ENCODE data around the gene BCAR1.
"Not testable (repeated sequence)": the region's sequence is repeated elsewhere in the genome, so short reads cannot be mapped to it uniquely, and the experiment has no call there.

DNA sequence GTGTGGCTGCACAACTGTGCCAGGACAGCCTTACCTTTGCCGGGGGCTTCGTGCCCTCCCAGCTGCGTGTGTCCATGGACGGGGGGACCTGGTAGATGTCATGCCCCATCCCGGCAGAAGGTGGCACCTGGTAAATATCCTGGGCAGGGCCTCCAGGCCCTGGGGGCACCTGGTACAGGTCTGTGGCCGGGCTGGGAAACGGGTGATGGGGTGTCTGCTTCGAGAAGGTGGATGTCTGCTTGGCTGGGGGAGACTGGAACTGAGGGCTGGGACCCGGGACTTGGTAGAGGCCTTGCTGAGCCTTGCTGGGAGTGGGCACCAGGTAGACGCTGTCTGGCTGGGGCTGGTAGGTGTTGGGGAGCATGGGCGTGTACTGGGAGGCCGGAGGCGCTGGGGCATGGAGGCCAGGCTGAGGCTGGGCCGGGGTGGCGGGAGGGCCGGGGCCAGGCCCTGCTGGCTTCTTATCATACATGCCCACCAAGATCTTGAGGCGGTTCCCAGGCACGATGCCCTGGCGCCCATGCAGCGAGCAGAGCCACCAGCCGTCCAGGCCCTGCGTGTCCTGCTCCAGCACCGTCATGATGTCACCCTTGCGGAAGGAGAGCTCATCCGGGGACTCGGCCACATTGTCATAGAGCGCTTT, 8.9 kb downstream of the BCAR1 start:
- TF ChIP-seq, protein P1, sequence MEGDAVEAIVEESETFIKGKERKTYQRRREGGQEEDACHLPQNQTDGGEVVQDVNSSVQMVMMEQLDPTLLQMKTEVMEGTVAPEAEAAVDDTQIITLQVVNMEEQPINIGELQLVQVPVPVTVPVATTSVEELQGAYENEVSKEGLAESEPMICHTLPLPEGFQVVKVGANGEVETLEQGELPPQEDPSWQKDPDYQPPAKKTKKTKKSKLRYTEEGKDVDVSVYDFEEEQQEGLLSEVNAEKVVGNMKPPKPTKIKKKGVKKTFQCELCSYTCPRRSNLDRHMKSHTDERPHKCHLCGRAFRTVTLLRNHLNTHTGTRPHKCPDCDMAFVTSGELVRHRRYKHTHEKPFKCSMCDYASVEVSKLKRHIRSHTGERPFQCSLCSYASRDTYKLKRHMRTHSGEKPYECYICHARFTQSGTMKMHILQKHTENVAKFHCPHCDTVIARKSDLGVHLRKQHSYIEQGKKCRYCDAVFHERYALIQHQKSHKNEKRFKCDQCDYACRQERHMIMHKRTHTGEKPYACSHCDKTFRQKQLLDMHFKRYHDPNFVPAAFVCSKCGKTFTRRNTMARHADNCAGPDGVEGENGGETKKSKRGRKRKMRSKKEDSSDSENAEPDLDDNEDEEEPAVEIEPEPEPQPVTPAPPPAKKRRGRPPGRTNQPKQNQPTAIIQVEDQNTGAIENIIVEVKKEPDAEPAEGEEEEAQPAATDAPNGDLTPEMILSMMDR (IDR thresholded peaks at IDR 0.05; ENCODE audit: borderline replicate concordance, extremely low read depth, low read length, poor library complexity, severe bottlenecking): not testable (repeated sequence)
- not testable (repeated sequence) for TF ChIP-seq EZH2 (IDR thresholded peaks at IDR 0.05; ENCODE audit: borderline replicate concordance, low read depth, low read length, severe bottlenecking)

All from DND-41 (cell line).